IMR-90 (cell line): ENCODE results near the gene CTDSP2. TPM values are rescaled to one million over a fixed set of nuclear protein-coding genes. Genes with fewer than 3 reads are reported as not detected.

Experiments used
- ATAC-seq: fragments of 200-7000 bp; cut with Tn5 transposase; 2 replicates; pipeline ENCODE4 v1.9.1; 2020; ENCODE audit warnings: low read depth, mild to moderate bottlenecking, moderate library complexity
- BruUV-seq: library from RNA; stranded (reverse); fragments of 400-500 nt; replicated peaks from 2 replicates; lab custom pipeline; 2021; lab: Mats Ljungman, UMichigan
- CTCF ChIA-PET: fragments of 300-600 bp; formaldehyde crosslinking; extraction: SDS; loops from one replicate; lab custom pipeline; 2021; ENCODE audit warnings: antibody characterized with exemption; lab: Yijun Ruan, JAX
- POLR2A ChIA-PET: fragments of 300-600 bp; sonication (Branson Sonifier 250); formaldehyde crosslinking; loops from one replicate; lab custom pipeline; 2022; ENCODE audit warnings: antibody characterized with exemption; ENCODE audit not compliant: unreplicated experiment; lab: Charles Lee
- DNase-seq: peaks from one replicate; pipeline ENCODE4 v3.0.0; 2013
- H2AFZ ChIP-seq: replicated peaks from 2 replicates; pipeline ENCODE3; 2013; ENCODE audit warnings: low read length, mild to moderate bottlenecking; ENCODE audit not compliant: poor library complexity
- H2AK5ac ChIP-seq: 2 replicates; pipeline ENCODE4 v1.6.1; 2013; ENCODE audit warnings: low read depth, low read length, inconsistent platforms
- H2AK9ac ChIP-seq: replicated peaks from 2 replicates; pipeline ENCODE3; 2013; ENCODE audit warnings: mild to moderate bottlenecking, low read depth, low read length, moderate library complexity; ENCODE audit not compliant: poor library complexity
- H2BK120ac ChIP-seq: 2 replicates; pipeline ENCODE4 v1.6.1; 2013; ENCODE audit warnings: low read depth, low read length, inconsistent platforms
- H2BK15ac ChIP-seq: 3 replicates; pipeline ENCODE4 v1.6.1; 2013; ENCODE audit warnings: low read depth, low read length, inconsistent platforms
- H2BK20ac ChIP-seq: 2 replicates; pipeline ENCODE4 v1.6.1; 2013; ENCODE audit warnings: low read depth, mild to moderate bottlenecking, inconsistent platforms, low read length, moderate library complexity
- H2BK5ac ChIP-seq: 2 replicates; pipeline ENCODE4 v1.6.1; 2013; ENCODE audit warnings: mild to moderate bottlenecking, low read depth, low read length, inconsistent platforms; ENCODE audit not compliant: poor library complexity, severe bottlenecking
- H3K14ac ChIP-seq: replicated peaks from 2 replicates; pipeline ENCODE4 v1.6.1; 2013; ENCODE audit warnings: low read depth, low read length, inconsistent platforms
- H3K18ac ChIP-seq: 2 replicates; pipeline ENCODE4 v1.6.1; 2013; ENCODE audit warnings: low read depth, low read length, control low read depth
- H3K23ac ChIP-seq: 2 replicates; pipeline ENCODE4 v1.6.1; 2013; ENCODE audit warnings: low read depth, low read length, inconsistent platforms
- H3K27ac ChIP-seq: 2 replicates; pipeline ENCODE4 v1.5.1; 2013; ENCODE audit warnings: mild to moderate bottlenecking, control low read depth, low read length; ENCODE audit not compliant: insufficient read depth
- H3K27me3 ChIP-seq: 2 replicates; pipeline ENCODE4 v1.6.1; 2013; ENCODE audit warnings: low read length; ENCODE audit not compliant: control insufficient read depth, insufficient read depth
- H3K36me3 ChIP-seq: 2 replicates; pipeline ENCODE4 v1.6.1; 2013; ENCODE audit warnings: low read length, mixed read lengths; ENCODE audit not compliant: control insufficient read depth, insufficient read depth
- H3K4ac ChIP-seq: 2 replicates; pipeline ENCODE4 v1.6.1; 2013; ENCODE audit warnings: low read depth, low read length, inconsistent platforms
- H3K4me1 ChIP-seq: 2 replicates; pipeline ENCODE4 v1.6.1; 2013; ENCODE audit warnings: low read length, mixed read lengths; ENCODE audit not compliant: control insufficient read depth, insufficient read depth
- H3K4me2 ChIP-seq: 2 replicates; pipeline ENCODE4 v1.6.1; 2013; ENCODE audit warnings: low read depth, mild to moderate bottlenecking, control low read depth, low read length, moderate library complexity
- H3K4me3 ChIP-seq: 2 replicates; pipeline ENCODE4 v1.5.1; 2013; ENCODE audit warnings: low read depth, mild to moderate bottlenecking, control low read depth, low read length, moderate library complexity; ENCODE audit not compliant: insufficient read depth
- H3K56ac ChIP-seq: 2 replicates; pipeline ENCODE4 v1.6.1; 2013; ENCODE audit warnings: low read length, inconsistent platforms; ENCODE audit not compliant: insufficient read depth; ENCODE audit errors: extremely low read depth
- H3K79me1 ChIP-seq, 2 experiments: 2 replicates each; pipeline ENCODE4 v1.6.1; 2013; ENCODE audit warnings: low read length in 2 of 2, inconsistent platforms in 1 of 2, low read depth in 1 of 2
- H3K9ac ChIP-seq: 2 replicates; pipeline ENCODE4 v1.6.1; 2013; ENCODE audit warnings: low read depth, low read length, control low read depth
- H3K9me1 ChIP-seq: 2 replicates; pipeline ENCODE4 v1.6.1; 2013; ENCODE audit warnings: low read length, inconsistent platforms; ENCODE audit not compliant: insufficient read depth
- H3K9me3 ChIP-seq: 2 replicates; pipeline ENCODE4 v1.6.1; 2013; ENCODE audit warnings: low read length; ENCODE audit not compliant: control insufficient read depth, insufficient read depth
- H4K20me1 ChIP-seq: 2 replicates; pipeline ENCODE4 v1.6.1; 2013; ENCODE audit warnings: low read length, inconsistent platforms; ENCODE audit not compliant: insufficient read depth
- H4K5ac ChIP-seq: 2 replicates; pipeline ENCODE4 v1.6.1; 2013; ENCODE audit warnings: mild to moderate bottlenecking, low read depth, low read length, control low read depth
- H4K8ac ChIP-seq, 2 experiments: 2 replicates each; pipeline ENCODE4 v1.6.1; 2013; ENCODE audit warnings: low read depth in 2 of 2, low read length in 2 of 2, control low read depth in 1 of 2, inconsistent platforms in 1 of 2
- H4K91ac ChIP-seq: 2 replicates; pipeline ENCODE4 v1.6.1; 2013; ENCODE audit warnings: low read depth, low read length, inconsistent platforms; ENCODE audit not compliant: insufficient read depth
- NFE2L2 ChIP-seq: fragments of 150-350 bp; IDR thresholded peaks from 2 replicates; pipeline ENCODE4 v1.6.1; 2016; ENCODE audit warnings: low read depth, mild to moderate bottlenecking, low read length
- SMC3 ChIP-seq: fragments of 150-350 bp; IDR thresholded peaks from 2 replicates; pipeline ENCODE4 v1.6.1; 2016; ENCODE audit warnings: low read depth, mild to moderate bottlenecking, antibody characterized with exemption, low read length, moderate library complexity
- whole genome bisulfite sequencing, 2 experiments: methylation state at CpG; one replicate each; pipeline versions ENCODE4 v1.1.5 to v1.1.7; 2013; ENCODE audit warnings: missing lambda C conversion rate in 2 of 2; ENCODE audit not compliant: insufficient read length in 1 of 2; ENCODE audit errors: extremely low coverage in 2 of 2; 5-methylcytosine and 5-hydroxymethylcytosine counted together
- dilution Hi-C: fragments of 300-500 bp; cut with HindIII; formaldehyde crosslinking; loops from one replicate; pipeline ENCODE4 v1.14.3; 2018; ENCODE audit warnings: low sequenced_read_pairs; ENCODE audit not compliant: unreplicated experiment
- in situ Hi-C: fragments of 300-500 bp; cut with MboI; formaldehyde crosslinking; loops from 3 replicates; pipeline ENCODE4 v1.14.3; 2019; ENCODE audit warnings: low sequenced_read_pairs, inconsistent platforms, mixed read lengths
- intact Hi-C: fragments of 100-400 bp; cut with micrococcal nuclease; formaldehyde crosslinking; loops from 2 replicates; pipeline ENCODE4 v1.10.0; 2022
- polyA plus RNA-seq, 3 experiments: library from polyadenylated mRNA; depleted of rRNA; stranded (reverse); fragments of >200 nt; gene quantifications; 2 replicates each; pipeline ENCODE4 v1.2.3, GENCODE V29; 2012; ENCODE audit warnings: low replicate concordance in 1 of 3
- total RNA-seq: library from RNA; depleted of rRNA; stranded (reverse); fragments of >200 nt; gene quantifications from 2 replicates; pipeline ENCODE4 v1.2.3, GENCODE V29; 2012

Gene CTDSP2
- total and polyA plus RNA-seq, 2 of the 4 experiments (the other 2 are of a cell fraction) = 114 to 156 TPM

GRCh38 chr12:57813971-57814772 is 32.4 kb downstream of the CTDSP2 start:
- no peaks in the 10 kb centered on the region; the same call in 1 of the 2 replicates for H4K20me1 ChIP-seq
- no peak overlapping the region for H4K5ac ChIP-seq
- H3K27ac ChIP-seq = no peak overlapping the region
- TF ChIP-seq NFE2L2 (no peak), SMC3 (no peak)
- H3K4me3 ChIP-seq = no peak overlapping the region
- no peak overlapping the region for H4K8ac ChIP-seq
- H2AFZ ChIP-seq = no peak overlapping the region
- H2BK15ac ChIP-seq = no peak overlapping the region
- H2BK20ac ChIP-seq = no peak overlapping the region
- peaks cover 17% of the 10 kb centered on the region for H3K9me1 ChIP-seq
- peaks cover 0 to 6% of the 10 kb centered on the region in 2 experiments; a peak in 1 of 4 replicates for H3K79me1 ChIP-seq
- CTCF ChIA-PET = no interaction called here
- H3K36me3 ChIP-seq = peaks cover 37% of the 10 kb centered on the region
- no peak overlapping the region for H3K4me2 ChIP-seq
- H3K9ac ChIP-seq = no peak overlapping the region
- dilution Hi-C loops (no loop called here), in situ Hi-C loops (no loop called here), intact Hi-C loops (no loop called here)
- no peak overlapping the region for H4K91ac ChIP-seq
- POLR2A ChIA-PET = interaction anchor here (0.5 kb wide), 1 partner anchor 8 kb away, joined by 3 read pairs; no protein-coding TSS in a partner anchor
- 90% methylated on average over 4 of the region's 17 CpGs; no CpG with 5 or more reads in 1 of the 2 experiments for WGBS, 2 experiments
- DNase-seq (no peak), ATAC-seq (no peak; the same call in 1 of the 2 replicates)
- no peak overlapping the region for H2AK5ac ChIP-seq
- peak overlapping the region; percentile 3 for H2AK9ac ChIP-seq
- no peak overlapping the region for H3K4ac ChIP-seq
- H3K27me3 ChIP-seq = no peaks in the 10 kb centered on the region
- no peak overlapping the region for H3K56ac ChIP-seq
- H3K4me1 ChIP-seq = peaks cover 3% of the 10 kb centered on the region; the same call in 1 of the 2 replicates
- H3K23ac ChIP-seq = no peak overlapping the region
- H2BK120ac ChIP-seq = no peak overlapping the region
- H3K9me3 ChIP-seq = no peaks in the 10 kb centered on the region
- no TSS peak for BruUV-seq
- no peak overlapping the region for H3K18ac ChIP-seq
- no peak overlapping the region for H3K14ac ChIP-seq
- H2BK5ac ChIP-seq = no peak overlapping the region
